Astrocyte of the cerebellum (primary cell): Measurements from ENCODE around the gene CSNK1D.

Experiments
- DNase-seq: peaks from one replicate; pipeline ENCODE4 v3.0.0-alpha.2; 2011; ENCODE audit warnings: low read depth
- H3K4me3 ChIP-seq: 2 replicates; pipeline ENCODE4 v1.5.1; 2011; ENCODE audit warnings: mild to moderate bottlenecking, low read depth, low read length, moderate library complexity
- CTCF ChIP-seq: IDR thresholded peaks from 2 replicates; pipeline ENCODE4 v1.5.1; 2012; ENCODE audit warnings: low read length, low read depth, moderate library complexity, mild to moderate bottlenecking; ENCODE audit errors: missing control alignments
- in situ Hi-C: cut with HindIII; loops from 2 replicates; pipeline ENCODE4 v1.10.0; 2017; ENCODE audit warnings: low sequenced_read_pairs

CSNK1D gene

GRCh38 chr17:82227629-82228277 is 45.7 kb downstream of the CSNK1D start:
- no peak for TF ChIP-seq CTCF
- in situ Hi-C loops, result no loop called here
- peak overlapping the region; percentile 76 for H3K4me3 ChIP-seq

GRCh38 chr17:82226809-82227628 is 46.5 kb downstream of the CSNK1D start:
- in situ Hi-C loops, result no loop called here
- no peak for TF ChIP-seq CTCF
- DNase-seq, result no peak
- no peak overlapping the region for H3K4me3 ChIP-seq

More at GRCh38 chr17:82227629-82228277, 45.7 kb downstream of the CSNK1D start:
- no peak for DNase-seq

GRCh38 chr17:82226146-82226808 is 47.2 kb downstream of the CSNK1D start:
- TF ChIP-seq CTCF, result no peak
- in situ Hi-C loops, result no loop called here
- no peak overlapping the region for H3K4me3 ChIP-seq
- DNase-seq, result no peak

- H3K4me3 ChIP-seq, result no peak overlapping the region
- DNase-seq, result no peak
- TF ChIP-seq CTCF, result no peak
- in situ Hi-C loops, result no loop called here
These were observed 48.0 kb downstream of the CSNK1D start for GRCh38 chr17:82225368-82226029.

- in situ Hi-C loops, result no loop called here
- DNase-seq, result no peak
- no peak overlapping the region for H3K4me3 ChIP-seq
These were observed 48.8 kb downstream of the CSNK1D start for GRCh38 chr17:82224666-82225065.

More at GRCh38 chr17:82224666-82225065, 48.8 kb downstream of the CSNK1D start:
- no peak for TF ChIP-seq CTCF
